Cardiac muscle cell (in vitro differentiated cells and primary cell): Measurements from ENCODE around the gene TRIP4. TPM values are rescaled to one million over a fixed set of nuclear protein-coding genes. Genes with fewer than 3 reads are reported as not detected.
A peak's percentile ranks its signal among the peaks of the same experiment; 100 is the strongest.
"Not testable (repeated sequence)": the region's sequence is repeated elsewhere in the genome, so short reads cannot be mapped to it uniquely, and the experiment has no call there.

ENCODE experiments used
- DNase-seq, 2 donors: peaks; one replicate each; pipeline versions ENCODE4 v3.0.0 to v3.0.0-alpha.2; 2010 to 2017; ENCODE audit warnings: low read depth in 1 of 2, low spot score in 1 of 2
- H3K27ac ChIP-seq: fragments of 200-600 bp; sonication (generic); 2 replicates; pipeline ENCODE4 v1.5.1; 2016
- H3K27me3 ChIP-seq: fragments of 200-600 bp; sonication (generic); 2 replicates; pipeline ENCODE4 v1.6.0; 2016; ENCODE audit warnings: control low read depth
- H3K36me3 ChIP-seq: fragments of 200-600 bp; sonication (generic); 2 replicates; pipeline ENCODE4 v1.5.1; 2016; ENCODE audit warnings: control low read depth
- H3K4me1 ChIP-seq: fragments of 200-600 bp; sonication (generic); 2 replicates; pipeline ENCODE4 v1.8.1; 2017; ENCODE audit warnings: low read depth, mild to moderate bottlenecking, mixed run types
- H3K4me3 ChIP-seq: fragments of 200-600 bp; sonication (generic); 2 replicates; pipeline ENCODE4 v1.5.1; 2016; ENCODE audit warnings: mild to moderate bottlenecking
- H3K9me3 ChIP-seq: fragments of 200-600 bp; sonication (generic); 2 replicates; pipeline ENCODE4 v1.5.1; 2017; ENCODE audit warnings: low read depth, mild to moderate bottlenecking, control low read depth
- polyA plus RNA-seq: library from polyadenylated mRNA; unstranded; fragments of >200 nt; fragmentation: Nextera tagmentation; extraction: Ambion mirVana; gene quantifications from 2 replicates; pipeline ENCODE4 v1.2.1, GENCODE V29; 2016
- total RNA-seq: library from RNA; depleted of rRNA; stranded (reverse); fragments of >200 nt; gene quantifications from 2 replicates; pipeline ENCODE4 v1.2.3, GENCODE V29; 2016
- TF ChIP-seq, protein P1 (sequence below): IDR thresholded peaks from 2 replicates; pipeline ENCODE4 v1.5.1; 2012; ENCODE audit warnings: low read depth, mild to moderate bottlenecking, low read length

The TRIP4 gene
- total and polyA plus RNA-seq, 2 experiments from 2014 or later, result 14.3 to 35.3 TPM

DNA sequence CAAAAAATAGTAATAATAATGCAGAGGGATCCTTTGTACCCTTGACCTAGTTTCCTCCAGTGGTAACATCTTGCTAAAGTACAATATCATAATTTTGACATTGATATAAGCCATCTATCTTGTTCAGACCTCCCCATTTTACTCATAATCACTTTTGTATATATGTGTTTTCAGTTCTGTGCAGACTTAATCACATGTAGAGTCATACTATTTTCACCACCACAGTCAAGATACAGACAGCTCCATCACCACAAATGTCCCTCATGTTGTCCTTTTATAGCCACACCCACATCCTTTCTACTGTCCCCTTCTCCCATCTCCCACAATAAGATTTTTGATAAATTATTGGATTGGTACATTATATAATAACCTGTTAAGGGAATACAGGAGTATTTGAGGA lies 98.2 kb downstream of the TRIP4 start:
- no peaks in the 10 kb centered on the region for H3K36me3 ChIP-seq
- no peak overlapping the region for H3K4me3 ChIP-seq
- TF ChIP-seq, protein P1, sequence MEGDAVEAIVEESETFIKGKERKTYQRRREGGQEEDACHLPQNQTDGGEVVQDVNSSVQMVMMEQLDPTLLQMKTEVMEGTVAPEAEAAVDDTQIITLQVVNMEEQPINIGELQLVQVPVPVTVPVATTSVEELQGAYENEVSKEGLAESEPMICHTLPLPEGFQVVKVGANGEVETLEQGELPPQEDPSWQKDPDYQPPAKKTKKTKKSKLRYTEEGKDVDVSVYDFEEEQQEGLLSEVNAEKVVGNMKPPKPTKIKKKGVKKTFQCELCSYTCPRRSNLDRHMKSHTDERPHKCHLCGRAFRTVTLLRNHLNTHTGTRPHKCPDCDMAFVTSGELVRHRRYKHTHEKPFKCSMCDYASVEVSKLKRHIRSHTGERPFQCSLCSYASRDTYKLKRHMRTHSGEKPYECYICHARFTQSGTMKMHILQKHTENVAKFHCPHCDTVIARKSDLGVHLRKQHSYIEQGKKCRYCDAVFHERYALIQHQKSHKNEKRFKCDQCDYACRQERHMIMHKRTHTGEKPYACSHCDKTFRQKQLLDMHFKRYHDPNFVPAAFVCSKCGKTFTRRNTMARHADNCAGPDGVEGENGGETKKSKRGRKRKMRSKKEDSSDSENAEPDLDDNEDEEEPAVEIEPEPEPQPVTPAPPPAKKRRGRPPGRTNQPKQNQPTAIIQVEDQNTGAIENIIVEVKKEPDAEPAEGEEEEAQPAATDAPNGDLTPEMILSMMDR, result no peak
- no peaks in the 10 kb centered on the region for H3K9me3 ChIP-seq
- H3K27ac ChIP-seq, result no peak overlapping the region
- H3K4me1 ChIP-seq, result peaks cover 5% of the 10 kb centered on the region
- DNase-seq, result no peak
- H3K27me3 ChIP-seq, result no peaks in the 10 kb centered on the region

DNA sequence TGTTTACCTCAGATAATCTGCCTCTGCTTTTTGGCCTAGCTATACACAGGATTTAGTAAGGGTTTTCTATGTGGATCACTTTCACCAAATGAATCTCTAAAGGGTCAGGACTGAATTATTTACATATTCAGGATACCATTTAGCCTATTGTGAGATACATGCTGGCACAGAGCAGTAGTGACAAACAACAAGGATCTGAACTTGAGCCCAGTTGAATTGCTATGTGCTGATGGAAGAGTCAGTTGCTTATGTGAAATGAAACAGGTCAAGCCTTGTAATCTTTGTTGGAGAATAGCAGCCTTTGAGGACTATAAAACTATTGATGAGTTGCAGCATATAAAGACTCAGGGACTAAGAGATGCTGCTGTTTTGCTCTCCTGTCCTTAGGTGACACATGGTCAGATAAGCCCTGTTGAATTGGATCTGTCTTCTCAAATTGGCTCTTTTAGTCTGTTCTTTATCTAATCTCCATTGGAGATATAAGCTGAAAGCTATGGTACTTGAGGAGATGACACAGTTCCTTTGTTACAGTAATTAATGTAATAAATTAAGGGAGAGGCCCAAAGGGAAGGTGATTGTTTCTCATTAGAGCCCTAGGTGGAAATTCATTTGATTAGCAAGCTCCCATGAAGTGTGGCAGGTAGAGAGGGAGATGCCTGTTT lies 103.1 kb downstream of the TRIP4 start:
- peak in 1 of 2 donors; percentile 39 for DNase-seq
- H3K36me3 ChIP-seq, result no peaks in the 10 kb centered on the region
- TF ChIP-seq, protein P1, result no peak

DNA sequence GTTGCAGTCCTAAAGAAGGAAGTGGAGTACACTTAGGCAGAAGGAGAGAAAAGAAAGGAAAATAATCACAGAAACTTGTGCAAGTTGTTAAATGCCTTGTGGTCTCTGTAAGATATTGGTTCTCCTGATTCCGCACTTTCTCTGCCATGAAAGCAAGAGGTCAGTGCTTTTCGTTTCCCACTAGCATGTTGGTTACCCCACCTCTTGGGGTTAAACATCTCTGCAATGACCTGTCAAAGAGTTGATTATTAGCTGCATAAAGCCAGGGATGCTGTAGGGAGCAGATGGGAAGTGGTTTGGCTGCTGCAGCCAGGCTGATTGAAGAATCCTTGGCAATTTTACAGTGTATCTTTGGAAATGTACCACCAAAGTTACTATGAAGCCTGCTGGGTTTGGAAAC lies 106.0 kb downstream of the TRIP4 start:
- no peak overlapping the region for H3K4me3 ChIP-seq
- no peaks in the 10 kb centered on the region for H3K27me3 ChIP-seq
- peak in 1 of 2 donors; percentile 36 for DNase-seq
- TF ChIP-seq, protein P1, result no peak
- peaks cover 27% of the 10 kb centered on the region for H3K4me1 ChIP-seq
- H3K36me3 ChIP-seq, result no peaks in the 10 kb centered on the region
- no peaks in the 10 kb centered on the region for H3K9me3 ChIP-seq
- H3K27ac ChIP-seq, result peak overlapping the region; percentile 6

More for the DNA sequence above, 103.1 kb downstream of the TRIP4 start:
- H3K9me3 ChIP-seq, result no peaks in the 10 kb centered on the region
- H3K4me1 ChIP-seq, result peaks cover 11% of the 10 kb centered on the region
- no peak overlapping the region for H3K27ac ChIP-seq
- H3K27me3 ChIP-seq, result no peaks in the 10 kb centered on the region
- H3K4me3 ChIP-seq, result no peak overlapping the region

DNA sequence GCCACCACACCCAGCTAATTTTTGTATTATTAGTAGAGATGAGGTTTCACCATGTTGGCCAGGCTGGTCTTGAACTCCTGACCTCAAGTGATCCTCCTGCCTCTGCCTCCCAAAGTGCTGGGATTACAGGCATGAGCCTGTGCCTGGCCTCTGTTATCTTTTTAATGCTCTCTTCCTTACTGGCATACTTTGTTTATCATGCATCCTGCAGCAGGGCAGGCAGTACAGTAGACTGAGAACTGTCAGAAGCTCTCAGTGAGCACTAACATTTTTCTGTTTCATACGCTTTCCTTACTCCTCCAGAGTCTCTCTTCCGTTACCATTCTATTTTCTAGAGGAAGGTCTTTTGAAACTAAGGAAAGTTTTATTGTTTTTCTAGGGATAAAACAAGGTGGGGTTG lies 108.3 kb downstream of the TRIP4 start:
- not testable (repeated sequence) for H3K36me3 ChIP-seq, DNase-seq

DNA sequence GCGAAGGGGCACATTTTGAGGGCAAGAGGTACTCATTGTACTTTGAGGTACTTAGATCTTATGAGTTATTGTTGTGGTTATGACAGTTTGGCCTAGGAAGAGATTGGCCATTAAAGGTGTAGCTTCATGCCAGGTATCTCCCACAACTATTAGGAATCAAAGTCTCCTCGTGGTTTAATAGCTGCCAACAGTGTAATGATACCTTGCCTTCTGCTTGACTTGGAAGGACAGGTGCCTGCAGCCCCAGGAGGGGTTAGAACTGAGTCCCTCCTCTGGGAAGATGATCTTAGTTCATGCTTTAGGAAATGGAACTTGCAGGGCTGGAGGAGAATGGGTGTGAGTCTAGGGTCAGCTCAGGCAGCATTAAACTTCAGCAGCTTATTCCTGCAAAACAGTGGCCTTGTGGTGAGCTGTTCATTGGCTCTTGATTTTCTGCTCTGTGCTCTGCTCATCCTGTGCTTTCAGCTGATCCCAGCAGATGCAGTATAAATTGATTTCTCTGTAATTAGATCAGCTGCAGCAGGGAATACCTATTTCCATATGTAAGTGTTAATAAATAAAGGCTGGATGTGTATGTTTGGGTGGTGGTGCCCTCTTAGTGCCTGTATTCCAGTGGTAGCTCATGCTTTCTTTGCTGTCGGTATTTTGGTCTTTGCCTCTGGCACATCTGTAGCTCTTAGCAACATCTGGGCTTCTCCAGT lies 113.2 kb downstream of the TRIP4 start:
- Histone ChIP-seq H3K27ac (peak overlapping the region; percentile 47), H3K36me3 (no peaks in the 10 kb centered on the region), H3K4me1 (peaks cover 51% of the 10 kb centered on the region), H3K27me3 (no peaks in the 10 kb centered on the region), H3K4me3 (no peak overlapping the region), H3K9me3 (no peaks in the 10 kb centered on the region)
- DNase-seq, result no peak
- TF ChIP-seq, protein P1, result no peak

More for the DNA sequence above, 108.3 kb downstream of the TRIP4 start:
- H3K4me3 ChIP-seq, H3K9me3 ChIP-seq, H3K27me3 ChIP-seq, H3K27ac ChIP-seq: not testable (repeated sequence)
- H3K4me1 ChIP-seq, result peaks cover 22% of the 10 kb centered on the region

DNA sequence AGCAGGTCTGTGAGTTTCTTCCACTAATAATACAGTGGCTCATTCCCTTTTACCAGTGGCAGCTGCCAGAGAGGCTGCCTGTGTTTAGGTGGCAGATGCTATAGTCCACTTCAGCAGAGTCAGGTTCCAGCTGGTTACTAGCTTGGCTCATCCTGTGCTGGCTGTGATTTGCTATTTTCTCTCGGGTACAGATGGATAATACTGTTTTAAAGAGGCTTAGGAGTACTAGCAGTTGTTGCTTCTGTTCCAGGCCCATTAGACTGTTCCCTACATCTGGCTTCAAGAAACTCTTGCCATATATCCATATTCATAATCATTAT lies 113.7 kb downstream of the TRIP4 start:
- Histone ChIP-seq H3K27me3 (no peaks in the 10 kb centered on the region), H3K9me3 (no peaks in the 10 kb centered on the region), H3K36me3 (no peaks in the 10 kb centered on the region), H3K27ac (peak overlapping the region; percentile 47), H3K4me1 (peaks cover 50% of the 10 kb centered on the region), H3K4me3 (no peak overlapping the region)
- no peak for DNase-seq
- TF ChIP-seq, protein P1, result no peak
